Liver (tissue), 3 donors: ENCODE data around the gene KCNE5.
"Not testable (repeated sequence)": the region's sequence is repeated elsewhere in the genome, so short reads cannot be mapped to it uniquely, and the experiment has no call there.

Experiments
- ATF3 ChIP-seq: IDR thresholded peaks from 2 replicates; pipeline ENCODE4 v1.6.1; 2016; ENCODE audit warnings: antibody characterized with exemption
- MAX ChIP-seq: IDR thresholded peaks from 2 replicates; pipeline ENCODE4 v1.6.1; 2016; ENCODE audit warnings: antibody characterized with exemption
- REST ChIP-seq: IDR thresholded peaks from 2 replicates; pipeline ENCODE4 v1.6.1; 2016; ENCODE audit warnings: antibody characterized with exemption, mild to moderate bottlenecking
- SP1 ChIP-seq: IDR thresholded peaks from 2 replicates; pipeline ENCODE4 v1.6.1; 2018; ENCODE audit warnings: antibody characterized with exemption, mild to moderate bottlenecking
- TF ChIP-seq, protein P1 (sequence below): fragments of 150-350 bp; IDR thresholded peaks from 2 replicates; pipeline ENCODE4 v1.5.1; 2017; ENCODE audit warnings: improper control_type of control experiment, low read depth, low read length; ENCODE audit not compliant: missing input control
- donor health status: healthy.
- donor health status: healthy.

- TF ChIP-seq, protein P1, sequence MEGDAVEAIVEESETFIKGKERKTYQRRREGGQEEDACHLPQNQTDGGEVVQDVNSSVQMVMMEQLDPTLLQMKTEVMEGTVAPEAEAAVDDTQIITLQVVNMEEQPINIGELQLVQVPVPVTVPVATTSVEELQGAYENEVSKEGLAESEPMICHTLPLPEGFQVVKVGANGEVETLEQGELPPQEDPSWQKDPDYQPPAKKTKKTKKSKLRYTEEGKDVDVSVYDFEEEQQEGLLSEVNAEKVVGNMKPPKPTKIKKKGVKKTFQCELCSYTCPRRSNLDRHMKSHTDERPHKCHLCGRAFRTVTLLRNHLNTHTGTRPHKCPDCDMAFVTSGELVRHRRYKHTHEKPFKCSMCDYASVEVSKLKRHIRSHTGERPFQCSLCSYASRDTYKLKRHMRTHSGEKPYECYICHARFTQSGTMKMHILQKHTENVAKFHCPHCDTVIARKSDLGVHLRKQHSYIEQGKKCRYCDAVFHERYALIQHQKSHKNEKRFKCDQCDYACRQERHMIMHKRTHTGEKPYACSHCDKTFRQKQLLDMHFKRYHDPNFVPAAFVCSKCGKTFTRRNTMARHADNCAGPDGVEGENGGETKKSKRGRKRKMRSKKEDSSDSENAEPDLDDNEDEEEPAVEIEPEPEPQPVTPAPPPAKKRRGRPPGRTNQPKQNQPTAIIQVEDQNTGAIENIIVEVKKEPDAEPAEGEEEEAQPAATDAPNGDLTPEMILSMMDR = not testable (repeated sequence)
- TF ChIP-seq REST, SP1, MAX, ATF3: not testable (repeated sequence)
These were observed 48.9 kb downstream of the KCNE5 start for GRCh38 chrX:109576083-109576482.
